Cortex of kidney (tissue), 1 donor: Measurements from ENCODE around the gene MYCT1.

Experiments used
- DNase-seq: peaks from one replicate; lab custom pipeline; 2025; lab: John Stamatoyannopoulos, UW

MYCT1 gene

GRCh38 chr6:152721956-152722355 lies 24.3 kb downstream of the MYCT1 start:
- DNase-seq: no peak

- no peak for DNase-seq
Observed at GRCh38 chr6:152723398-152723797, 25.7 kb downstream of the MYCT1 start.

- DNase-seq: no peak
Observed at GRCh38 chr6:152726313-152726712, 28.6 kb downstream of the MYCT1 start.

GRCh38 chr6:152727507-152727906 lies 29.8 kb downstream of the MYCT1 start:
- DNase-seq: no peak

- DNase-seq: no peak
Observed at GRCh38 chr6:152734630-152735029, 36.9 kb downstream of the MYCT1 start.

GRCh38 chr6:152736687-152737273 lies 39.1 kb downstream of the MYCT1 start:
- no peak for DNase-seq

- DNase-seq: no peak
Observed at GRCh38 chr6:152745509-152746171, 47.9 kb downstream of the MYCT1 start.

GRCh38 chr6:152746172-152746553 lies 48.5 kb downstream of the MYCT1 start:
- DNase-seq: no peak

GRCh38 chr6:152748843-152749242 lies 51.1 kb downstream of the MYCT1 start:
- no peak for DNase-seq

GRCh38 chr6:152749336-152749735 lies 51.6 kb downstream of the MYCT1 start:
- DNase-seq: no peak

GRCh38 chr6:152750694-152751093 lies 53.0 kb downstream of the MYCT1 start, which contains the start of gene VIP:
VIP (plus strand) TSS chr6:152750797; CDS start chr6:152752178, 1,381 bp downstream.
- no peak for DNase-seq

- no peak for DNase-seq
Observed at GRCh38 chr6:152765331-152765730, 67.6 kb downstream of the MYCT1 start.

GRCh38 chr6:152769159-152769558 lies 71.5 kb downstream of the MYCT1 start:
- DNase-seq: no peak

GRCh38 chr6:152769993-152770392 lies 72.3 kb downstream of the MYCT1 start:
- no peak for DNase-seq

GRCh38 chr6:152771061-152771687 lies 73.5 kb downstream of the MYCT1 start:
- no peak for DNase-seq
